GM06990 (cell line): ENCODE results near the gene BUB3.

Source experiments
- DNase-seq: peaks from one replicate; pipeline ENCODE4 v3.0.0-alpha.2; 2011; ENCODE audit not compliant: insufficient read length; ENCODE audit errors: extremely low read depth
- H3K27me3 ChIP-seq: replicated peaks from 2 replicates; pipeline ENCODE4 v1.6.0; 2011; ENCODE audit warnings: low read length; ENCODE audit not compliant: control insufficient read depth, insufficient read depth
- H3K36me3 ChIP-seq: 2 replicates; pipeline ENCODE4 v1.5.1; 2011; ENCODE audit warnings: low read length; ENCODE audit not compliant: control insufficient read depth, insufficient read depth
- H3K4me3 ChIP-seq: replicated peaks from 2 replicates; pipeline ENCODE4 v1.5.1; 2011; ENCODE audit warnings: low read depth, mild to moderate bottlenecking, control low read depth, low read length
- CTCF ChIP-seq: IDR thresholded peaks from 2 replicates; pipeline ENCODE4 v1.5.1; 2011; ENCODE audit warnings: low read length, control low read depth, mild to moderate bottlenecking, inconsistent platforms; ENCODE audit not compliant: insufficient read depth, poor library complexity, severe bottlenecking

BUB3 gene

GRCh38 chr10:123150986-123151736 is 3.0 kb upstream of the BUB3 start:
- peak; percentile 82 for DNase-seq
- Histone ChIP-seq H3K27me3 (no peaks in the 10 kb centered on the region), H3K4me3 (peak overlapping the region; percentile 75), H3K36me3 (no peaks in the 10 kb centered on the region)
- peak; percentile 27 for TF ChIP-seq CTCF

- DNase-seq, result no peak
- peak overlapping the region; percentile 75 for H3K4me3 ChIP-seq
- H3K27me3 ChIP-seq, result no peaks in the 10 kb centered on the region
- H3K36me3 ChIP-seq, result no peaks in the 10 kb centered on the region
- TF ChIP-seq CTCF, result no peak
Measured at GRCh38 chr10:123151737-123152135, 2.5 kb upstream of the BUB3 start.

GRCh38 chr10:123153486-123154091 is 613 bp upstream of the BUB3 start:
- DNase-seq, result no peak
- TF ChIP-seq CTCF, result no peak
- no peak overlapping the region for H3K4me3 ChIP-seq
- H3K27me3 ChIP-seq, result no peaks in the 10 kb centered on the region
- peaks cover 2% of the 10 kb centered on the region for H3K36me3 ChIP-seq

GRCh38 chr10:123154711-123155505 is 706 bp downstream of the BUB3 start:
- H3K27me3 ChIP-seq, result no peaks in the 10 kb centered on the region
- no peak for TF ChIP-seq CTCF
- H3K36me3 ChIP-seq, result peaks cover 2% of the 10 kb centered on the region
- peak; percentile 81 for DNase-seq
- peak overlapping the region; percentile 83 for H3K4me3 ChIP-seq

- H3K36me3 ChIP-seq, result peaks cover 2% of the 10 kb centered on the region
- DNase-seq, result no peak
- H3K4me3 ChIP-seq, result peak overlapping the region; percentile 83
- no peak for TF ChIP-seq CTCF
- no peaks in the 10 kb centered on the region for H3K27me3 ChIP-seq
Measured at GRCh38 chr10:123156078-123156477, 1.9 kb downstream of the BUB3 start.
